Activated B cell treated with CpG ODN at 0.5 μM for 24 hours (primary cell): Measurements from ENCODE around the gene ERC1. TPM values are rescaled to one million over a fixed set of nuclear protein-coding genes. Genes with fewer than 3 reads are reported as not detected.
"Not testable (repeated sequence)": the region's sequence is repeated elsewhere in the genome, so short reads cannot be mapped to it uniquely, and the experiment has no call there.

Experiments used
- ATAC-seq: fragments of 200-7000 bp; cut with Tn5 transposase; one replicate; pipeline ENCODE4 v1.10.0; 2021; ENCODE audit warnings: low read depth, mild to moderate bottlenecking, moderate library complexity
- CTCF ChIA-PET: fragments of 350-600 bp; sonication (Branson Sonifier 250); formaldehyde crosslinking; loops from one replicate; lab custom pipeline; 2021; ENCODE audit warnings: antibody characterized with exemption; lab: Charles Lee
- POLR2A ChIA-PET: fragments of 350-600 bp; sonication (Branson Sonifier 250); formaldehyde crosslinking; loops from one replicate; lab custom pipeline; 2021; ENCODE audit warnings: antibody characterized with exemption; lab: Charles Lee
- DNase-seq: peaks from one replicate; pipeline ENCODE4 v3.0.0; 2022
- H3K27ac Mint-ChIP-seq: one replicate; pipeline ENCODE4 v1.8.0; 2020; ENCODE audit warnings: mixed read lengths
- H3K27me3 Mint-ChIP-seq: one replicate; pipeline ENCODE4 v1.8.0; 2021; ENCODE audit warnings: mixed read lengths
- H3K36me3 Mint-ChIP-seq: one replicate; pipeline ENCODE4 v1.8.0; 2021; ENCODE audit warnings: low read depth, mixed read lengths
- H3K4me1 Mint-ChIP-seq: one replicate; pipeline ENCODE4 v1.8.0; 2021; ENCODE audit warnings: mixed read lengths
- H3K4me3 Mint-ChIP-seq: one replicate; pipeline ENCODE4 v1.8.0; 2020; ENCODE audit warnings: mild to moderate bottlenecking, mixed read lengths
- H3K9me3 Mint-ChIP-seq: one replicate; pipeline ENCODE4 v1.8.0; 2020; ENCODE audit warnings: mixed read lengths
- intact Hi-C: fragments of 100-400 bp; cut with micrococcal nuclease; formaldehyde crosslinking; loops from one replicate; pipeline ENCODE4 v1.15.1; 2024
- total RNA-seq: library from RNA; stranded (reverse); gene quantifications from 2 replicates; pipeline ENCODE4 v1.2.3, GENCODE V29; 2022
- TF ChIP-seq, protein P1 (sequence below): fragments of 200-600 bp; IDR thresholded peaks from one replicate; pipeline ENCODE4 v1.8.0; 2022; ENCODE audit warnings: antibody characterized with exemption, mild to moderate bottlenecking

Gene ERC1
- total RNA-seq, 1 donor from 2014 or later, result 57.0 TPM

DNA sequence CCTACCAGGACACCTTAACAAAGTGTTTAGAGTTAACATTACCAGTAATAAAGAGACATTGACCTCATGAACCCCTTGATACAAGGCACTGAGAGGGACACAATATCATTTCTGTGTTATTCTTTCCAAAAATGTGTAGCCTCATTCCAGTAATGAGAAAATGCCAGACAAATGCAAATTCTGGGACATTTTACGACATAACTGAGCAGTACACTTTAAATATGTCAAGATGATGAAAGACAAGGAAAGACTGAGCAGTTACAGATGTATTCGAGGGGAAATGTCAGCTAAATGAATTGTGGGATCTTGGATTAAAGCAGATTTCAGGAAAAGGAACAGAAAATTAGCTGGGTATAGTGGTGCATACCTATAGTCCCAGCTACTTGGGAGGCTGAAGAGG lies 255.6 kb downstream of the ERC1 start:
- ATAC-seq (no peak), DNase-seq (no peak)
- Mint-ChIP-seq H3K4me3 (no peak overlapping the region), H3K27ac (no peak overlapping the region), H3K27me3 (no peaks in the 10 kb centered on the region), H3K4me1 (no peaks in the 10 kb centered on the region), H3K9me3 (no peaks in the 10 kb centered on the region), H3K36me3 (peaks cover 14% of the 10 kb centered on the region)
- CTCF ChIA-PET, result no interaction called here
- POLR2A ChIA-PET, result no interaction called here
- TF ChIP-seq, protein P1, sequence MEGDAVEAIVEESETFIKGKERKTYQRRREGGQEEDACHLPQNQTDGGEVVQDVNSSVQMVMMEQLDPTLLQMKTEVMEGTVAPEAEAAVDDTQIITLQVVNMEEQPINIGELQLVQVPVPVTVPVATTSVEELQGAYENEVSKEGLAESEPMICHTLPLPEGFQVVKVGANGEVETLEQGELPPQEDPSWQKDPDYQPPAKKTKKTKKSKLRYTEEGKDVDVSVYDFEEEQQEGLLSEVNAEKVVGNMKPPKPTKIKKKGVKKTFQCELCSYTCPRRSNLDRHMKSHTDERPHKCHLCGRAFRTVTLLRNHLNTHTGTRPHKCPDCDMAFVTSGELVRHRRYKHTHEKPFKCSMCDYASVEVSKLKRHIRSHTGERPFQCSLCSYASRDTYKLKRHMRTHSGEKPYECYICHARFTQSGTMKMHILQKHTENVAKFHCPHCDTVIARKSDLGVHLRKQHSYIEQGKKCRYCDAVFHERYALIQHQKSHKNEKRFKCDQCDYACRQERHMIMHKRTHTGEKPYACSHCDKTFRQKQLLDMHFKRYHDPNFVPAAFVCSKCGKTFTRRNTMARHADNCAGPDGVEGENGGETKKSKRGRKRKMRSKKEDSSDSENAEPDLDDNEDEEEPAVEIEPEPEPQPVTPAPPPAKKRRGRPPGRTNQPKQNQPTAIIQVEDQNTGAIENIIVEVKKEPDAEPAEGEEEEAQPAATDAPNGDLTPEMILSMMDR, result no peak
- intact Hi-C loops, result no loop called here

DNA sequence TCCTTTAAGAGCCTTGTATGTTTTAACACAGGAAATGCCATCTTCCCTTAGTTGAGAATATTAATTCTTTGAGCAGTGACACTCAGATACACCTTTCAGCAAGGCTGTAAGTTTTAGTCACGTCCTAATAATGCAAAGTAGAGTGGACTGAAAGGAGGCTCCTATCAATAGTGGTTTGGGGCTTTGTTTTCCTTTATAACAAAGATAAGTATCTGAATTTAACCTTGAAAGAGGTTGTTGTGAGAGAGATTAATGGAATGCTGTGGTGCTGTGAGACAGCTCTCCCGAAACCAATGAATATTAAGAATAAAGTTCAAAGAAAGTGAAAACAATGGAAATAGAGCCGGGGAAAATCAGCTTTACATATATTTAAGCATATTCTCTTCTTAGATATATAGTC lies 259.6 kb downstream of the ERC1 start:
- TF ChIP-seq, protein P1, result no peak
- ChIA-PET CTCF (no interaction called here), POLR2A (no interaction called here)
- intact Hi-C loops, result no loop called here
- H3K4me3 Mint-ChIP-seq, result no peak overlapping the region
- H3K27ac Mint-ChIP-seq, result no peak overlapping the region
- H3K9me3 Mint-ChIP-seq, result no peaks in the 10 kb centered on the region
- H3K27me3 Mint-ChIP-seq, result no peaks in the 10 kb centered on the region
- no peaks in the 10 kb centered on the region for H3K4me1 Mint-ChIP-seq
- DNase-seq, result no peak
- ATAC-seq, result no peak
- peaks cover 11% of the 10 kb centered on the region for H3K36me3 Mint-ChIP-seq

GRCh38 chr12:1252758-1253157 lies 261.7 kb downstream of the ERC1 start:
- POLR2A ChIA-PET, result no interaction called here
- ATAC-seq (no peak), DNase-seq (no peak)
- no peaks in the 10 kb centered on the region for H3K27me3 Mint-ChIP-seq
- H3K36me3 Mint-ChIP-seq, result peaks cover 14% of the 10 kb centered on the region
- TF ChIP-seq, protein P1, result no peak
- no peaks in the 10 kb centered on the region for H3K4me1 Mint-ChIP-seq
- H3K27ac Mint-ChIP-seq, result no peak overlapping the region
- H3K4me3 Mint-ChIP-seq, result no peak overlapping the region
- intact Hi-C loops, result no loop called here
- CTCF ChIA-PET, result no interaction called here
- H3K9me3 Mint-ChIP-seq, result no peaks in the 10 kb centered on the region

- DNase-seq, H3K27ac Mint-ChIP-seq, intact Hi-C loops, H3K4me1 Mint-ChIP-seq, ATAC-seq, H3K4me3 Mint-ChIP-seq, CTCF ChIA-PET, POLR2A ChIA-PET, H3K9me3 Mint-ChIP-seq, H3K27me3 Mint-ChIP-seq: not testable (repeated sequence)
- peaks cover 14% of the 10 kb centered on the region for H3K36me3 Mint-ChIP-seq
Measured at GRCh38 chr12:1255125-1255524, 264.1 kb downstream of the ERC1 start.

GRCh38 chr12:1255854-1256253 lies 264.8 kb downstream of the ERC1 start:
- intact Hi-C loops, H3K4me1 Mint-ChIP-seq, H3K27ac Mint-ChIP-seq, POLR2A ChIA-PET, H3K27me3 Mint-ChIP-seq, H3K4me3 Mint-ChIP-seq, H3K9me3 Mint-ChIP-seq, DNase-seq, CTCF ChIA-PET, ATAC-seq: not testable (repeated sequence)
- peaks cover 19% of the 10 kb centered on the region for H3K36me3 Mint-ChIP-seq

DNA sequence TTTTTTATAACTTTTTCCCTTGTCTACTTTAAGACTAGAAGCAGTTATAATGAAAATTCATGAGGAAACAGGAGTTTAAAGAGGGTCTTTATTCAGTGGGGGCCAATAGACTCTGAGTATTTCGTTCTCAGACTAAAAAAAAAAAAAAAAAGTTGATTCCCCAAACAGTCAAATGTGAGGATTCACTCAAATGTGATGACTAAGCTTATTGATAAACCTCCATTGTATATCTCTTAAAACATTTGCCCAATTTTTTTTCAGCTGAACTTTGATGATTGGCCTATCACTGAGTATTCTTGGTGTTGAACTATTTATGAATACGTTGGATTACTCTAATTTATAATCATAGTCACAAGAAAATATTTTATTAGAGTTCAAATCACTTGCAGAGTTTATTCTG lies 265.3 kb downstream of the ERC1 start:
- Mint-ChIP-seq H3K27ac (no peak overlapping the region), H3K9me3 (no peaks in the 10 kb centered on the region), H3K36me3 (peaks cover 23% of the 10 kb centered on the region), H3K27me3 (no peaks in the 10 kb centered on the region), H3K4me1 (peaks cover under 1% of the 10 kb centered on the region), H3K4me3 (no peak overlapping the region)
- CTCF ChIA-PET, result no interaction called here
- POLR2A ChIA-PET, result no interaction called here
- DNase-seq (no peak), ATAC-seq (no peak)
- TF ChIP-seq, protein P1, result no peak
- intact Hi-C loops, result no loop called here
